Breast epithelium (tissue), 3 donors: ENCODE measurements around the gene TXNRD1.

Source experiments
- POLR2A ChIP-seq: fragments of 450-650 bp; IDR thresholded peaks from one replicate; pipeline ENCODE4 v1.6.1; 2016; ENCODE audit warnings: antibody characterized with exemption, mild to moderate bottlenecking, moderate library complexity
- POLR2AphosphoS5 ChIP-seq, 3 donors: sonication (generic); formaldehyde crosslinking; IDR thresholded peaks; one replicate each; pipeline ENCODE4 v1.6.1; 2017; ENCODE audit warnings: antibody characterized with exemption in 3 of 3

GRCh38 chr12:104319028-104319427, 103.4 kb downstream of the TXNRD1 start:
- no peak for TF ChIP-seq POLR2A
- no peak for TF ChIP-seq POLR2AphosphoS5 (IDR thresholded peaks at IDR 0.05)
